Activated naive CD4-positive, alpha-beta T cell treated with anti-CD3 and anti-CD28 coated beads, Interleukin-2, amount 50 U/mL, for 72 hours (primary cell): ENCODE data around the gene CD59. TPM values are rescaled to one million over a fixed set of nuclear protein-coding genes. Genes with fewer than 3 reads are reported as not detected.
"Not testable (repeated sequence)": the region's sequence is repeated elsewhere in the genome, so short reads cannot be mapped to it uniquely, and the experiment has no call there.

ENCODE experiments used
- ATAC-seq, 2 donors: fragments of 150-1000 bp; cut with Tn5 transposase; 2 replicates each; pipeline ENCODE4 v1.10.0; 2021; ENCODE audit warnings: mild to moderate bottlenecking in 2 of 2, moderate library complexity in 2 of 2
- DNase-seq, 2 donors: peaks; one replicate each; pipeline ENCODE4 v3.0.0; 2021 to 2022; ENCODE audit warnings: low spot score in 2 of 2
- H3K27ac Mint-ChIP-seq, 2 donors: one replicate each; pipeline ENCODE4 v1.8.0; 2022; ENCODE audit warnings: mild to moderate bottlenecking in 2 of 2, mixed read lengths in 2 of 2
- H3K36me3 Mint-ChIP-seq, 2 donors: one replicate each; pipeline ENCODE4 v1.8.0; 2022; ENCODE audit warnings: mixed read lengths in 2 of 2
- H3K9me3 Mint-ChIP-seq, 2 donors: one replicate each; pipeline ENCODE4 v1.8.0; 2022; ENCODE audit warnings: mixed read lengths in 2 of 2
- total RNA-seq, 2 donors: library from RNA; stranded (reverse); gene quantifications; one replicate each; pipeline ENCODE4 v1.2.3, GENCODE V29; 2022

CD59 gene
- total RNA-seq, 2 donors from 2014 or later: 41.9 to 61.7 TPM

- H3K27ac Mint-ChIP-seq: peak overlapping the region in 1 of 2 donors; percentile 25
- no peaks in the 10 kb centered on the region for H3K9me3 Mint-ChIP-seq
- ATAC-seq (no peak), DNase-seq (no peak)
- peaks cover 6 to 8% of the 10 kb centered on the region in 2 donors for H3K36me3 Mint-ChIP-seq
Measured at GRCh38 chr11:33725496-33725895, 10.7 kb downstream of the CD59 start.

GRCh38 chr11:33724644-33725035 is 11.6 kb downstream of the CD59 start:
- ATAC-seq (no peak), DNase-seq (no peak)
- Mint-ChIP-seq H3K9me3 (no peaks in the 10 kb centered on the region), H3K36me3 (peaks cover 8 to 12% of the 10 kb centered on the region in 2 donors), H3K27ac (no peak overlapping the region)

- Mint-ChIP-seq H3K27ac (peak overlapping the region; percentile 41 to 77), H3K36me3 (peaks cover 8 to 10% of the 10 kb centered on the region in 2 donors), H3K9me3 (no peaks in the 10 kb centered on the region)
- DNase-seq: no peak
- peak; percentile 29 to 30 for ATAC-seq
Measured at GRCh38 chr11:33723238-33723881, 12.9 kb downstream of the CD59 start.

GRCh38 chr11:33722590-33723234 is 13.5 kb downstream of the CD59 start:
- peak; percentile 61 to 81 for DNase-seq
- Mint-ChIP-seq H3K9me3 (no peaks in the 10 kb centered on the region), H3K27ac (peak overlapping the region; percentile 6 to 77), H3K36me3 (peaks cover 8 to 10% of the 10 kb centered on the region in 2 donors)
- ATAC-seq: peak; percentile 95

GRCh38 chr11:33721984-33722383 is 14.2 kb downstream of the CD59 start:
- DNase-seq: no peak
- peaks cover 8 to 10% of the 10 kb centered on the region in 2 donors for H3K36me3 Mint-ChIP-seq
- no peaks in the 10 kb centered on the region for H3K9me3 Mint-ChIP-seq
- no peak for ATAC-seq
- H3K27ac Mint-ChIP-seq: peak overlapping the region in 1 of 2 donors; percentile 77

GRCh38 chr11:33721426-33721825 is 14.8 kb downstream of the CD59 start:
- DNase-seq (no peak), ATAC-seq (peak; percentile 33 to 34)
- peak overlapping the region in 1 of 2 donors; percentile 77 for H3K27ac Mint-ChIP-seq
- no peaks in the 10 kb centered on the region for H3K9me3 Mint-ChIP-seq
- peaks cover 8 to 10% of the 10 kb centered on the region in 2 donors for H3K36me3 Mint-ChIP-seq

- ATAC-seq (no peak), DNase-seq (no peak)
- Mint-ChIP-seq H3K36me3 (peaks cover 8 to 10% of the 10 kb centered on the region in 2 donors), H3K27ac (no peak overlapping the region), H3K9me3 (no peaks in the 10 kb centered on the region)
Measured at GRCh38 chr11:33719587-33719986, 16.6 kb downstream of the CD59 start.

GRCh38 chr11:33718440-33718839 is 17.8 kb downstream of the CD59 start:
- peaks cover 8 to 10% of the 10 kb centered on the region in 2 donors for H3K36me3 Mint-ChIP-seq
- H3K9me3 Mint-ChIP-seq: no peaks in the 10 kb centered on the region
- H3K27ac Mint-ChIP-seq: no peak overlapping the region
- ATAC-seq: no peak
- no peak for DNase-seq

GRCh38 chr11:33716243-33716642 is 20.0 kb downstream of the CD59 start:
- H3K9me3 Mint-ChIP-seq: no peaks in the 10 kb centered on the region

GRCh38 chr11:33713856-33714398 is 22.3 kb downstream of the CD59 start:
- Mint-ChIP-seq H3K27ac (no peak overlapping the region), H3K9me3 (no peaks in the 10 kb centered on the region), H3K36me3 (peaks cover 0 to 4% of the 10 kb centered on the region in 2 donors)
- DNase-seq (no peak), ATAC-seq (no peak)

More at GRCh38 chr11:33716243-33716642, 20.0 kb downstream of the CD59 start:
- H3K27ac Mint-ChIP-seq: no peak overlapping the region
- H3K36me3 Mint-ChIP-seq: peaks cover 0 to 10% of the 10 kb centered on the region in 2 donors
- DNase-seq (no peak), ATAC-seq (no peak)

- ATAC-seq: no peak
- Mint-ChIP-seq H3K9me3 (no peaks in the 10 kb centered on the region), H3K27ac (no peak overlapping the region), H3K36me3 (peaks cover 0 to 4% of the 10 kb centered on the region in 2 donors)
- no peak for DNase-seq
Measured at GRCh38 chr11:33713151-33713855, 22.9 kb downstream of the CD59 start.

- no peak for DNase-seq
- no peaks in the 10 kb centered on the region for H3K9me3 Mint-ChIP-seq
- no peak for ATAC-seq
- peaks cover 0 to 4% of the 10 kb centered on the region in 2 donors for H3K36me3 Mint-ChIP-seq
- H3K27ac Mint-ChIP-seq: no peak overlapping the region
Measured at GRCh38 chr11:33712436-33712835, 23.8 kb downstream of the CD59 start.

GRCh38 chr11:33709466-33709865 is 26.8 kb downstream of the CD59 start:
- H3K36me3 Mint-ChIP-seq: peaks cover 0 to 4% of the 10 kb centered on the region in 2 donors
- ATAC-seq: no peak
- DNase-seq: no peak
- H3K9me3 Mint-ChIP-seq: no peaks in the 10 kb centered on the region
- no peak overlapping the region for H3K27ac Mint-ChIP-seq

GRCh38 chr11:33708985-33709384 is 27.2 kb downstream of the CD59 start:
- Mint-ChIP-seq H3K9me3 (no peaks in the 10 kb centered on the region), H3K27ac (no peak overlapping the region), H3K36me3 (peaks cover 0 to 4% of the 10 kb centered on the region in 2 donors)
- DNase-seq: no peak
- ATAC-seq: no peak

- not testable (repeated sequence) for H3K9me3 Mint-ChIP-seq, ATAC-seq, H3K36me3 Mint-ChIP-seq, DNase-seq, H3K27ac Mint-ChIP-seq
Measured at GRCh38 chr11:33707831-33708230, 28.4 kb downstream of the CD59 start.

GRCh38 chr11:33706966-33707365 is 29.3 kb downstream of the CD59 start:
- Mint-ChIP-seq H3K36me3 (peaks cover 0 to 4% of the 10 kb centered on the region in 2 donors), H3K9me3 (no peaks in the 10 kb centered on the region), H3K27ac (no peak overlapping the region)
- ATAC-seq (no peak), DNase-seq (no peak)

GRCh38 chr11:33706546-33706945 is 29.7 kb downstream of the CD59 start:
- Mint-ChIP-seq H3K9me3 (no peaks in the 10 kb centered on the region), H3K36me3 (peaks cover 0 to 4% of the 10 kb centered on the region in 2 donors), H3K27ac (no peak overlapping the region)
- DNase-seq: no peak
- ATAC-seq: no peak
